GM10266 (cell line): ENCODE measurements around the gene MRPL55.

Experiments
- DNase-seq: peaks from one replicate; pipeline ENCODE4 v3.0.0; 2012; ENCODE audit errors: extremely low spot score
- TF ChIP-seq, protein P1 (sequence below): IDR thresholded peaks from 2 replicates; pipeline ENCODE4 v1.5.1; 2012; ENCODE audit warnings: mild to moderate bottlenecking, low read depth; ENCODE audit not compliant: control insufficient read depth, insufficient read depth; ENCODE audit errors: missing control alignments

Gene MRPL55

DNA sequence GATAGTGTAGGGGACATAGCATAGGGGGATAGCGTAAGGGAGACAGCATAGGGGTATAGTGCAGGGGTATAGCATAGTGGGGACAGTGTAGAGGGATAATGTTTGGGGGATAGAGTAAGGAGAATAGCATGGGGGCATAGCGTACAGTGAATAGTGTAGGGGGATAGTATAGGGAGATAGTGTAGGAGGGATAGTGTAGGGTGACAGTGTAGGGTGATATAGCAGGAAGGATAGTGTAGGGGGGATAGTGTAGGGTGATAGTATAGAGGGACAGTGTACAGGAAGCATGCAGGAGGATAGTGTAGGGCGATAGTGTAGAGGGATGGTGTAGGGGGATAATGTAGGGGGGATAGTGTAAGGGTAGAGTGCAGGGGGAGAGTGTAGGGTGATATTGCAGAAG, 38.2 kb downstream of the MRPL55 start:
- no peak for DNase-seq
- TF ChIP-seq, protein P1, sequence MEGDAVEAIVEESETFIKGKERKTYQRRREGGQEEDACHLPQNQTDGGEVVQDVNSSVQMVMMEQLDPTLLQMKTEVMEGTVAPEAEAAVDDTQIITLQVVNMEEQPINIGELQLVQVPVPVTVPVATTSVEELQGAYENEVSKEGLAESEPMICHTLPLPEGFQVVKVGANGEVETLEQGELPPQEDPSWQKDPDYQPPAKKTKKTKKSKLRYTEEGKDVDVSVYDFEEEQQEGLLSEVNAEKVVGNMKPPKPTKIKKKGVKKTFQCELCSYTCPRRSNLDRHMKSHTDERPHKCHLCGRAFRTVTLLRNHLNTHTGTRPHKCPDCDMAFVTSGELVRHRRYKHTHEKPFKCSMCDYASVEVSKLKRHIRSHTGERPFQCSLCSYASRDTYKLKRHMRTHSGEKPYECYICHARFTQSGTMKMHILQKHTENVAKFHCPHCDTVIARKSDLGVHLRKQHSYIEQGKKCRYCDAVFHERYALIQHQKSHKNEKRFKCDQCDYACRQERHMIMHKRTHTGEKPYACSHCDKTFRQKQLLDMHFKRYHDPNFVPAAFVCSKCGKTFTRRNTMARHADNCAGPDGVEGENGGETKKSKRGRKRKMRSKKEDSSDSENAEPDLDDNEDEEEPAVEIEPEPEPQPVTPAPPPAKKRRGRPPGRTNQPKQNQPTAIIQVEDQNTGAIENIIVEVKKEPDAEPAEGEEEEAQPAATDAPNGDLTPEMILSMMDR: no peak

DNA sequence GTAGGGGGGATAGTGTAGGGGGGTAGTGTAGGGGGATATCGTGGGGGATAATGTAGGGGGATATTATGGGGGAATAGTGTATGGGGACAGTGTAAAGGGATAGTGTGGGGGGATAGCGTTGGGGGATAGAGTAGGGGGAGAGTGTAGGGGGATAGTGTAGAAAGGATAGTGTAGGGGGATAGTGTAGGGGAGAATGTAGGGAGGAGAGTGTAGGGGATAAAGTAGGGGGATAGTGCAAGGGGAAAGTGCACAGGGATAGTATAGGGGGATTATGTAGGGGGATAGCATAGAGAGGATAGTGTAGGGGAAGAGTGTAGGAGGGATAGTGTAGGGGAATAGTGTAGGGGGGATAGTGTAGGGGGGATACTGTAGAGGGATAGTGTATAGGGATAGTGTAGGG, 38.9 kb downstream of the MRPL55 start:
- TF ChIP-seq, protein P1: no peak

DNA sequence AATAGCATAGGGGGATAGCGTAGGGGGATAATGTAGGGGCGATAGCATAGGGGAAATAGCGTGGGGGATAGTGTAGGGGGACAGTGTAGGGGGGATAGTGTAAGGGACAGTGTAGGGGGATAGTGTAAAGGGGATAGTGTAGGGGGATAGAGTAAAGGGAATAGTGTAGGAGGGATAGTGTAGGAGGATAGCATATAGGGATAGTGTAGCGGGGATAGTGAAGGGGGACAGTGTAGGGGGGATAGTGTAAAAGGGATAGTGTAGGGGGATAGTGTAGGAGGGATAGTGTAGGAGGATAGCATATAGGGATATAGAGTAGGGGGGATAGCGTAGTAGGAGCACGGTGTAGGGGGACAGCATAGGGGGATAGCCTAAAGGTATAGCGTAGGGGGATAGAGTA, 40.7 kb downstream of the MRPL55 start:
- TF ChIP-seq, protein P1: no peak

More for the DNA sequence above, 38.9 kb downstream of the MRPL55 start:
- no peak for DNase-seq

DNA sequence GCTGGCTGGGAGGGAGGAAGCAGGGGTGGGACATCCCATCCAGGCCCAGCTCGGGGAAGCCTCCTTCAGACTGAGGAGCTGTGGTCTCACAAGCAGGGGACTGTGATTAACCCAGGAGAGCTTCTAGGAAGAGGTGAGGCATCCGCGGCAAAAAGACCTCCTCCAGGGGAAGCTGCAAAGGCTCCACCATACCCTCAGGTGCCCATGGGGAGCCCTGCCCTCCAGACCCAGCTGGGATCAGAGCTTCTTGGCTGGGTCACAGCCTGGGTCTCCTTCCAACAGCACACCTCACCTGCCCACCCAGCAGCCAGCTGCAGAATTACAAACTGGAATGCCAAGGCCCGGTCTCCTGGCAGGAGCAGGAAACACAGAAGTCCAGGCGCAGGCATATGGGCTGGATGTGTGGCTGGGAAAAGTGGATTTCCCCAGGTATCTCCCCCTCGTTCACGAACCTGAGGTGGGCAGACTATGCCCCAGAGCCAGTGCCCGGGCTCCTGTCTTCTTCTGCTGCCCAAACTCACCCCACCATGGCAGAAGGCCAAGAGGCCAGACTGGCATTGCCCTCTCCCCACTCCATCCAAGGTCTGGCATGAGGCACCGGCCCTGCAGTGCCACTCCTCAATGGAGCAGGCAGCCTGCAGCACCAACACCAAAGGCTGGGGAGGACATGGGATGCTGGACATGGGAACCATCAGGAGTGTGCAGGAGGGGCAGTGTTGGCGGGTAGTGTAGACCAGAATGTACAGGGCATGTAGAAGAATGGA, 42.0 kb downstream of the MRPL55 start:
- DNase-seq: no peak
- TF ChIP-seq, protein P1: no peak

More for the DNA sequence above, 40.7 kb downstream of the MRPL55 start:
- no peak for DNase-seq

DNA sequence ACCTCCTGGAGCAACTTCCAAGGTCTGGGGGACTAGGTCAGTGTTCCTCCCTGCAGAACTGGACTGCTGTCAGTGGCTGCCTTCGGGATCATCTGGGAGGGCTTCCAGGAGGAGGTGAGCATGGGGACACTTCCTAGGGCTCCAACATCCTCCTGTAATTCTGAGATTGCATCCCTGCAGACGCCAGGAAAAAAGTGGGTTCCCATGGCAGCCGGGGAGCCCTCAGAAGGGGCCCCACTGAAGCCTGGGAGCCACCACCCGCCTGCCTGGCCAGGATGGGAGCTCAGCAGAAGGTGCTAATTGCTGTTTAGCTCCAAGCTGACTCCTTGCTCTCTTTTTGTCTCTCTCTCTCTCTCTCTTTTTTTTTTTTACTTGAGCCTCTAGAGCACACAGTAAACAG, 42.7 kb downstream of the MRPL55 start:
- TF ChIP-seq, protein P1: no peak
- DNase-seq: no peak

DNA sequence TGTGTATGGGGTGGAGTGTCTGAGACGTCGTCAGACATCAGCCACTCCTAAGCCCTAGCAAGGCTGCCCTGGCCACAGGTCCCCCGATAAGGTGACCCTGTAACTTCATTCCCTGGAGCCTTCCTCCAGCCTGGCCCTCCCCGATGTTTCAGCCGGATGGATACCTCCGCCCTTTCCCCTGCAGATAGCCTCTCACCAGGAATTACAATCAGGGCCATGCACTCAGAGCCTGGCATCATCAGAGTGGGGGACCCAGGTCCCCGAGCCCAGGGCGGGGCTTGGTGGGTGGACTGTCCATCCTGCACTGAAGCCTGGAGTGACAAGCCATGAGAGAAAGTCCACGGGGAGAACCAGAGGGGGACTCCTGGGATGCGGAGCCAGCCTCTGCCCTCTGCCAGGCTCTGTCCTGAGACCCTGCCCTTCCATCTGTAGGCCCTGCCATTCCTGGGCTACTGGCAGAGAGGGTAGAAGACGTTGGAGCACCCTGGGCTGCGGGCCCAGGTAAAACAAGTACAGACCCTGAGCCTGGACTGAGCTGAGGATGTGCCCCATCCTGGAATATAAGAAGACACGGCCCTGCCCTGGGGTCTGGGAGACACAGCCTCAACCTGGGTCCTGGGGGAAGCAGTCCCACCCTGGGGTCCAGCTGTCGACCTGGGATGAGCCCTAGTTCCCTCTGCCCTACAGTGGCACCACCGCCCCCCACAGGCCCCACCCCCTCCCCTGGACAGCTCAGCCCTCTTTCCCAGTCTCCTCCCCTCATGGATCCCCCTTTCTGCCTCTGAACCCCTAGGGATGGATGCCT, 43.4 kb downstream of the MRPL55 start:
- DNase-seq: no peak
- TF ChIP-seq, protein P1: no peak

DNA sequence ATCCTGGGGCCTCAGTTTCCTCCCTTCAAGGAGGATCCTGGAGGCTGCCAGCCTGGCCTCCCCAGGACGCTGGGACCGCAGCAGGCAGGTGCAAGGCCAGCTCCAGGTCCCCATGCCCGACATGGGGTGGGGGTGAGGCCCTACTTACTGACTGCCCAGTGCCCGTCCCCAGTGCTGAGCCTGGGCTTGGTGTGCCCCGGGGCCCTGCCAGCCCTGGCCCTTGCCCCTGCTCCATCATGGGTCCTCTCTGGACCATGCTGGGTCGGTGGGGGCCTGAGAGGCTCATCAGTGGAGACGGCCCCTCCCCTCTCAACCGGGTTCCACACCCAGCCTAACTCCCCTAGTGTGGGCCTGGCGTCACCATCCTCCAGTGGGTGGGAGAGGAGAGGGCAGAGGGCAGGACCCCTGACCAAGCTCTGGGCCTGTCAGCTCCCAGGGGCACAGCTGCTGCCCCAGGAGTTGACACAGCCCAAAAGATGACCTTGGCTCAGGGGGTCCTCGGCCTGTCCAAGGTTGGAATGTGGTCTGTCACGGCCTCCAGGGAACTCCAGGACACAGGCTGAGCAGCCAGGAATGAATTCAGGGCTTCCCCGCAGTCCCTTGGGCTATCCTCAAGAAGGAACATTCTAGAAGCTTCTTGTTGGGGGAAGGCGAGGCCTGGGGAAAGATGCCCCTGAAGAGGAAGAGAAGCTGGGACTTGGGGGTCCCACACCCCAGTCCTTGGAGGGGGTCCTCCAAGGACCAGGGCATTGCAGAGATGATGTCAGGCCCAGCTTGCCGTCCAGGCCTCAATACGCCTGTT, 44.2 kb downstream of the MRPL55 start:
- TF ChIP-seq, protein P1: no peak
- DNase-seq: no peak
